ENCODE data around the gene SETD2.

- TF ChIP-seq CTCF (IDR thresholded peaks at IDR 0.05) = no peak
- TF ChIP-seq POLR2A (IDR thresholded peaks at IDR 0.05) = no peak
These were observed 109.5 kb downstream of the SETD2 start for GRCh38 chr3:47054412-47054811.

Measured in uterus (tissue), 2 donors.